Mucosa of descending colon (tissue), 3 donors: ENCODE results near the gene PLIN5. TPM values are rescaled to one million over a fixed set of nuclear protein-coding genes. Genes with fewer than 3 reads are reported as not detected.

ENCODE experiments used
- ATAC-seq: fragments of 200-7000 bp; cut with Tn5 transposase; one replicate; pipeline ENCODE4 v1.9.1; 2020; ENCODE audit warnings: mild to moderate bottlenecking, moderate library complexity
- DNase-seq, 3 donors: peaks; one replicate each; pipeline ENCODE4 v3.0.0-alpha.2; 2020
- H3K36me3 ChIP-seq: fragments of 200-600 bp; one replicate; pipeline ENCODE4 v1.8.0; 2021; ENCODE audit warnings: low read depth, mild to moderate bottlenecking
- H3K4me1 ChIP-seq: fragments of 200-600 bp; one replicate; pipeline ENCODE4 v1.8.0; 2021; ENCODE audit warnings: low read depth, mild to moderate bottlenecking
- H3K4me3 ChIP-seq: fragments of 200-600 bp; one replicate; pipeline ENCODE4 v1.8.0; 2021; ENCODE audit warnings: mild to moderate bottlenecking
- H3K9me3 ChIP-seq: fragments of 200-600 bp; one replicate; pipeline ENCODE4 v1.8.0; 2021; ENCODE audit warnings: mild to moderate bottlenecking
- intact Hi-C, 2 donors: fragments of 100-400 bp; cut with DNase I in 1 of 2; cut with micrococcal nuclease in 1 of 2; formaldehyde crosslinking; loops; one replicate each; pipeline versions ENCODE4 v1.11.0 to v1.11.1; 2022; cut with DNase I, micrococcal nuclease
- total RNA-seq, 3 donors: library from RNA; stranded (reverse); fragmentation: NEBNext Ultra II Directional in 2 of 3; extraction: Animal tissue kit (Norgen Biotek cat#: 25700) in 2 of 3; gene quantifications; one replicate each; pipeline versions ENCODE4 v1.2.1 to v1.2.4, GENCODE V29; 2021 to 2023
- TF ChIP-seq, protein P1 (sequence below): fragments of 200-600 bp; IDR thresholded peaks from one replicate; pipeline ENCODE4 v1.8.0; 2022; ENCODE audit warnings: antibody characterized with exemption, mild to moderate bottlenecking
- donor health status: DM: no; HTN: no; CAD: no; lungs with moderate emphysema.
- donor health status: DM: no; HTN: no; CAD: no.
- donor health status: DM: no; HTN: yes; CAD: no.

The PLIN5 gene
- total RNA-seq, 3 donors from 2014 or later = 3.2 to 6.7 (median 4.5) TPM

DNA sequence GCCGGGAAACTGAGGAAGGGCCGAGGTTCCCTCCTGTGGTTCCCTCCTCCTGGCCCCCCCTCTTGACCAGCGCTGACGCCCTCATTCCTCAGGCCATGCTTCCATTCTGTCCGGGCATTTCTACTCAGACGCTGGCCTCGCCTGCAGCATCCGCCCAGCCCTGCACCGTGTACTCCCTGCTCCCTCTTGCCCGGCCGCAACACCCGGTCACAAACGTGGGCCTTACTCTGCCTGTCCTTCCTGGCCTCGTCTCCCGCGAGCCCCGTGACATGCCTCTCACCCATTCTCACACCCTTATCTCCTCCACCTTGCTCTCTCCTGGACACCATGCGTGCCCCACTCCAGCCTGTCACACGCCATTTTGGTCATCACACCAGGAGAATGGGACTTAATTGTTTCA is 51.6 kb downstream of the PLIN5 start:
- no peaks in the 10 kb centered on the region for H3K4me1 ChIP-seq
- TF ChIP-seq, protein P1, sequence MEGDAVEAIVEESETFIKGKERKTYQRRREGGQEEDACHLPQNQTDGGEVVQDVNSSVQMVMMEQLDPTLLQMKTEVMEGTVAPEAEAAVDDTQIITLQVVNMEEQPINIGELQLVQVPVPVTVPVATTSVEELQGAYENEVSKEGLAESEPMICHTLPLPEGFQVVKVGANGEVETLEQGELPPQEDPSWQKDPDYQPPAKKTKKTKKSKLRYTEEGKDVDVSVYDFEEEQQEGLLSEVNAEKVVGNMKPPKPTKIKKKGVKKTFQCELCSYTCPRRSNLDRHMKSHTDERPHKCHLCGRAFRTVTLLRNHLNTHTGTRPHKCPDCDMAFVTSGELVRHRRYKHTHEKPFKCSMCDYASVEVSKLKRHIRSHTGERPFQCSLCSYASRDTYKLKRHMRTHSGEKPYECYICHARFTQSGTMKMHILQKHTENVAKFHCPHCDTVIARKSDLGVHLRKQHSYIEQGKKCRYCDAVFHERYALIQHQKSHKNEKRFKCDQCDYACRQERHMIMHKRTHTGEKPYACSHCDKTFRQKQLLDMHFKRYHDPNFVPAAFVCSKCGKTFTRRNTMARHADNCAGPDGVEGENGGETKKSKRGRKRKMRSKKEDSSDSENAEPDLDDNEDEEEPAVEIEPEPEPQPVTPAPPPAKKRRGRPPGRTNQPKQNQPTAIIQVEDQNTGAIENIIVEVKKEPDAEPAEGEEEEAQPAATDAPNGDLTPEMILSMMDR = no peak
- DNase-seq (no peak), ATAC-seq (no peak)
- intact Hi-C loops = no loop called here
- H3K36me3 ChIP-seq = no peaks in the 10 kb centered on the region
- no peak overlapping the region for H3K4me3 ChIP-seq
- H3K9me3 ChIP-seq = no peaks in the 10 kb centered on the region

DNA sequence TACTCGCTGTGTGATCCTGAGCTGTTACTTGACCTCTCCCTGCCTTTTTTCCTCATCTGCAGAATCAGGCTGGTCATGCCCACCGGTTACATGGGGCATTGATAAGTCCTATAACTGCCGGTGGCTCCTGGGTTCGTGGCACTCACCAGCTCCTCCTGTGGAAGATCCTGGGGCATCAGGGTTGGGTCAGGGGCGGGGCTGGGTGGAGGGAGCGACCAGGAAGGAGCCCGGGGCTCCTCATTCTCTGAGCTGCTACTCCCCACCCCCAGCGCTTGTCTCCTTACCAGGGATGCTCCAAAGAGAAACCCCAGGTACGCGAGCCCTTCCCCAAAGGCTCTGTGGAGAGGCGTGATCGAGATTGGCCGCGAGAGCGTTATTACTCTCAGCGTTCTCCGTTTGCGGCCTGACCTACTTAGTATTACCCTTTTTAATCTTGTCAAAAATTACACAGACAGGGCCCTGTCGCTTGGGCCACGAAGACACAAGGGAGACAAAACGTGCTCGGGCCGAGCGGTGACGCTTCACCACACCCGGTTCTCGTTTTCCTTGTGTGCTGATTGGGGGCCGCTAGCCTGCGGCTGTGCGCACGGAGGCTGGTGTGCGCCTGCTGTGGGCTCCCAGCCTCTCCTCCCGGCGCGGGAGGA is 52.2 kb downstream of the PLIN5 start:
- TF ChIP-seq, protein P1 = no peak
- ATAC-seq (no peak), DNase-seq (no peak)
- Histone ChIP-seq H3K36me3 (no peaks in the 10 kb centered on the region), H3K9me3 (no peaks in the 10 kb centered on the region), H3K4me1 (no peaks in the 10 kb centered on the region), H3K4me3 (no peak overlapping the region)
- intact Hi-C loops = no loop called here

DNA sequence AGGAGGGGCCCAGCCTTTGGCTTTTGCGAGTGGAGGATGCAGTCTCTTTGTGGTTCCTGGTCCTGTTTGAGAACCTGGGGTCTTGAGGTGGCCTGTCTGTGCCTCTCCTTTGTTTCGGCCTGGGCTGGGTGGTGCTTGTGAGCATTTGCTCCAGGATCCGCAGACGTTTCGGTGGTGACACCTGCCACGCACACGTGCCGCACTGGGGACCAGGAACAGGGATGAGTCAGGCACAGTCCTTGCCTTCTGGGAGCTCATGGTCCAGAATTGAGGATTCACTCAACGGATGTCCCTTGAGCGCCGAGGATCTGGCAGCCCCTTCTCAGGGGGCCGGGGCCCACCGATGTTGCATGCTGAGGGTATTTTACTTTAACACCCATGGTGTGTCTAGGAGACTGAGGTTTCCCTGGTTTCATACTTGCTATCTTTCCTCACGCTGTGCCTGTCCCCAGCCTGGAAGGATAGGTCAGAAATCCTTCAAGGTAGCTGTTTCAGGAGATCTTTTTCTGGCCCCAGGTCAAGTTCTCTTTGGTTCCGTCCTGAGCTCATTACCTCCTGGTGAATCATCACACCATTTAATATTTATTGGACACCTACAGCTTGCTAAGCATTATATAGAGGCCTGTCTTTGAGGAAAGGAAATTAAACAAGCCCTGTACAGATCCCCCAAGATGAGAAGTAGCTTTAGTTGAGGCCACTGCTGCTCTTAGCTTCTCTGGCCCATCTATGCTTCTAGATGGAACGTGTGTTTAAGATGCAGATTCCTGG is 57.8 kb downstream of the PLIN5 start:
- Histone ChIP-seq H3K4me1 (peaks cover 12% of the 10 kb centered on the region), H3K36me3 (no peaks in the 10 kb centered on the region), H3K9me3 (no peaks in the 10 kb centered on the region), H3K4me3 (no peak overlapping the region)
- TF ChIP-seq, protein P1 = no peak
- ATAC-seq (no peak), DNase-seq (no peak)
- intact Hi-C loops = no loop called here

DNA sequence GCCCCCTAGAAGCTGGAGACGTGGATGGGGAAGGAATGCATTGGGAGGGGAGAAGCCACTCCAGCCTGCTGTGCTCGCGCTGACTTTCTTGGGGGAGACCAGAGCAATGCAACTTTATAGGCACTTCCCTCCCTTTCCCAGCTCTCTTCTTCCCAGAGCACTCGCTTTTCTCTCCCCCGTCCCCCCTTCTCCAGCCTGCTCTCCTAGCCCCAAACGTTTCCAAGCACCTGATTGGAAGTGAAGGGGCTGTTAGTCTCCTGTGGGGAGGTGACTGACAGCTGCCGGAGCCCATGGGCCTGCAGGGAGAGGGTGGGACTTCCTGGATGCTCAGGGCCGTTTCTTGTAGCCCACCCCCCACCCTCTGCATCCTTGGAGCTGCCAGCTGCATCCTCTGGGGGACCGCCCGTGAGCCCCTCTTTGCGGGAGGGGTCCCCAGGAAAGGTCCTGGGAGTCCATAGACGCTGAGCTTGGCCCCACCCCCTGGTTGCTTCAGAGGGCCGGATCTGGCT is 60.5 kb downstream of the PLIN5 start:
- no peak for ATAC-seq

DNA sequence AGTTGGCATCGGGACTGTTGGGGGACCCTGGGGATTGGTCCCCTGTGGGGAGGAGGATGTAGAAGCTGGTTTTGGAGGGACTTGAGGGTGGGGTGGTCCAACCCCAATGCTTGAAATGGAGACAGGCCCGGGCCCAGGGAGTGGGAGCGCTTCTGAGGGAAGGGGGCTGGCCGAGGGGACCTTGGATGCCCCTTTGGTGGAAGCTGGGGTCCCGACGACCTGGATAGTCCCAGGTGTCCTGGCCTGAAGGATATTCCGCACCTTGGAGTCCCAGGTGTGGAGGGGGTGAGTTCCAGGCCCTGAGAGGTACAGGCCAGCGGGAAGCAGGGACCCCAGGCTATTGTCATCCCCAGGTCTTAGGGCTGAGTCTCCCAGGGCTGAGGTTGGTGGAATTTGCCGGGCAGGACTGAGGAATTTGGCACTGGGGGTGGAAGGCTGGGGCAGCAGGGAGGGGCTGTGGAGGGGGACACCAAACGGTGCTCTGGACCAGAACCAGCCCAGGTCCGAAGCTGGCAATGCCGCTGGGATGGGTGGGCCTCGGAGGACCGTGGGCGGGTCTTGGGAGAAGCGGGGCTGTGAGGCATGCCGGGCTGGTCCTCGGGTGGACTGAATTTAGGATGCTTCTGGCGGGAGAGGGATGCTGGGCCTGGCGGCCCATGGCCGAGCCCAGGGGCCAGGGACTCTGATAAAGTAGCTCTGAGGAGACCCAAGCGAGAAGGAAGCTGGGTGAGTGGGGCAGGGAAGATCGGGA is 61.1 kb downstream of the PLIN5 start:
- DNase-seq (no peak), ATAC-seq (no peak)
- Histone ChIP-seq H3K36me3 (peaks cover 6% of the 10 kb centered on the region), H3K4me1 (peaks cover 12% of the 10 kb centered on the region), H3K9me3 (no peaks in the 10 kb centered on the region), H3K4me3 (no peak overlapping the region)
- TF ChIP-seq, protein P1 = no peak
- intact Hi-C loops = no loop called here

More for the DNA sequence above, 60.5 kb downstream of the PLIN5 start:
- H3K4me1 ChIP-seq = peaks cover 12% of the 10 kb centered on the region
- peaks cover 6% of the 10 kb centered on the region for H3K36me3 ChIP-seq
- H3K9me3 ChIP-seq = no peaks in the 10 kb centered on the region
- intact Hi-C loops = no loop called here
- TF ChIP-seq, protein P1 = no peak
- DNase-seq = no peak
- no peak overlapping the region for H3K4me3 ChIP-seq
